Stimulated activated CD8-positive, alpha-beta memory T cell treated with anti-CD3 and anti-CD28 coated beads, Interleukin-7, amount 100 ng/mL, for 1 hour (primary cell): Measurements from ENCODE around the gene CHSY3.

Experiments used
- DNase-seq, 2 donors: peaks; one replicate each; pipeline ENCODE4 v3.0.0-alpha.2; 2020; ENCODE audit warnings: low read depth in 2 of 2

Gene CHSY3

GRCh38 chr5:129904102-129904666 lies at the start of gene CHSY3:
Gene CHSY3, plus strand, starts transcription at chr5:129904465.
- DNase-seq, result no peak

- no peak for DNase-seq
These were observed 47.9 kb upstream of the CHSY3 start for GRCh38 chr5:129856325-129856724.

- no peak for DNase-seq
These were observed 47.1 kb upstream of the CHSY3 start for GRCh38 chr5:129857116-129857515.

GRCh38 chr5:129858131-129858675 lies 46.1 kb upstream of the CHSY3 start:
- no peak for DNase-seq

GRCh38 chr5:129884322-129884721 lies 19.9 kb upstream of the CHSY3 start:
- no peak for DNase-seq

GRCh38 chr5:129899454-129899853 lies 4.8 kb upstream of the CHSY3 start:
- no peak for DNase-seq

GRCh38 chr5:129902816-129903215 lies 1.4 kb upstream of the CHSY3 start:
- no peak for DNase-seq

- no peak for DNase-seq
These were observed 681 bp upstream of the CHSY3 start for GRCh38 chr5:129903466-129904101.

- DNase-seq, result no peak
These were observed 605 bp downstream of the CHSY3 start for GRCh38 chr5:129904667-129905472.

- DNase-seq, result no peak
These were observed 1.4 kb downstream of the CHSY3 start for GRCh38 chr5:129905473-129906176.

- DNase-seq, result no peak
These were observed 2.1 kb downstream of the CHSY3 start for GRCh38 chr5:129906177-129906887.

GRCh38 chr5:129909225-129909624 lies 5.0 kb downstream of the CHSY3 start:
- DNase-seq, result no peak

- DNase-seq, result no peak
These were observed 8.5 kb downstream of the CHSY3 start for GRCh38 chr5:129912601-129913255.

- DNase-seq, result no peak
These were observed 11.2 kb downstream of the CHSY3 start for GRCh38 chr5:129915415-129915814.

- no peak for DNase-seq
These were observed 13.0 kb downstream of the CHSY3 start for GRCh38 chr5:129917224-129917623.

- no peak for DNase-seq
These were observed 16.9 kb downstream of the CHSY3 start for GRCh38 chr5:129921204-129921603.

- DNase-seq, result no peak
These were observed 26.0 kb downstream of the CHSY3 start for GRCh38 chr5:129930221-129930620.

- DNase-seq, result no peak
These were observed 31.4 kb downstream of the CHSY3 start for GRCh38 chr5:129935626-129936025.

- no peak for DNase-seq
These were observed 33.8 kb downstream of the CHSY3 start for GRCh38 chr5:129938077-129938476.

GRCh38 chr5:129943936-129944335 lies 39.7 kb downstream of the CHSY3 start:
- DNase-seq, result no peak

- no peak for DNase-seq
These were observed 40.8 kb downstream of the CHSY3 start for GRCh38 chr5:129945028-129945427.
